Activated CD4-positive, alpha-beta T cell treated with anti-CD3 and anti-CD28 coated beads, Interleukin-2, amount 10 ng/mL, durations not matched to agents 7 days and 5 days (primary cell): Measurements from ENCODE around the gene NOSTRIN. TPM values are rescaled to one million over a fixed set of nuclear protein-coding genes. Genes with fewer than 3 reads are reported as not detected.
"Not testable (repeated sequence)": the region's sequence is repeated elsewhere in the genome, so short reads cannot be mapped to it uniquely, and the experiment has no call there.

Experiments
- CTCF ChIA-PET: fragments of 350-600 bp; sonication (Branson Sonifier 250); formaldehyde crosslinking; loops from one replicate; lab custom pipeline; 2021; ENCODE audit warnings: antibody characterized with exemption; lab: Charles Lee
- POLR2A ChIA-PET: fragments of 350-600 bp; sonication (Branson Sonifier 250); formaldehyde crosslinking; loops from one replicate; lab custom pipeline; 2021; ENCODE audit warnings: antibody characterized with exemption; lab: Charles Lee
- DNase-seq: peaks from one replicate; pipeline ENCODE4 v3.0.0-alpha.2; 2020
- H3K27ac Mint-ChIP-seq: one replicate; pipeline ENCODE4 v1.8.0; 2021; ENCODE audit warnings: mild to moderate bottlenecking, moderate library complexity, mixed read lengths
- H3K27me3 Mint-ChIP-seq: one replicate; pipeline ENCODE4 v1.8.0; 2021; ENCODE audit warnings: mixed read lengths
- H3K36me3 Mint-ChIP-seq: one replicate; pipeline ENCODE4 v1.8.0; 2021; ENCODE audit warnings: low read depth, mixed read lengths
- H3K4me1 Mint-ChIP-seq: one replicate; pipeline ENCODE4 v1.8.0; 2021; ENCODE audit warnings: mixed read lengths
- H3K4me3 Mint-ChIP-seq: one replicate; pipeline ENCODE4 v1.8.0; 2021; ENCODE audit warnings: mild to moderate bottlenecking, moderate library complexity, mixed read lengths
- H3K9me3 Mint-ChIP-seq: one replicate; pipeline ENCODE4 v1.8.0; 2021; ENCODE audit warnings: mixed read lengths
- total RNA-seq, 2 experiments: library from RNA; stranded (reverse); gene quantifications; one replicate each; pipeline ENCODE4 v1.2.3, GENCODE V29; 2021

Gene NOSTRIN, protein sequence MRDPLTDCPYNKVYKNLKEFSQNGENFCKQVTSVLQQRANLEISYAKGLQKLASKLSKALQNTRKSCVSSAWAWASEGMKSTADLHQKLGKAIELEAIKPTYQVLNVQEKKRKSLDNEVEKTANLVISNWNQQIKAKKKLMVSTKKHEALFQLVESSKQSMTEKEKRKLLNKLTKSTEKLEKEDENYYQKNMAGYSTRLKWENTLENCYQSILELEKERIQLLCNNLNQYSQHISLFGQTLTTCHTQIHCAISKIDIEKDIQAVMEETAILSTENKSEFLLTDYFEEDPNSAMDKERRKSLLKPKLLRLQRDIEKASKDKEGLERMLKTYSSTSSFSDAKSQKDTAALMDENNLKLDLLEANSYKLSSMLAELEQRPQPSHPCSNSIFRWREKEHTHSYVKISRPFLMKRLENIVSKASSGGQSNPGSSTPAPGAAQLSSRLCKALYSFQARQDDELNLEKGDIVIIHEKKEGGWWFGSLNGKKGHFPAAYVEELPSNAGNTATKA
- not detected for total RNA-seq

DNA sequence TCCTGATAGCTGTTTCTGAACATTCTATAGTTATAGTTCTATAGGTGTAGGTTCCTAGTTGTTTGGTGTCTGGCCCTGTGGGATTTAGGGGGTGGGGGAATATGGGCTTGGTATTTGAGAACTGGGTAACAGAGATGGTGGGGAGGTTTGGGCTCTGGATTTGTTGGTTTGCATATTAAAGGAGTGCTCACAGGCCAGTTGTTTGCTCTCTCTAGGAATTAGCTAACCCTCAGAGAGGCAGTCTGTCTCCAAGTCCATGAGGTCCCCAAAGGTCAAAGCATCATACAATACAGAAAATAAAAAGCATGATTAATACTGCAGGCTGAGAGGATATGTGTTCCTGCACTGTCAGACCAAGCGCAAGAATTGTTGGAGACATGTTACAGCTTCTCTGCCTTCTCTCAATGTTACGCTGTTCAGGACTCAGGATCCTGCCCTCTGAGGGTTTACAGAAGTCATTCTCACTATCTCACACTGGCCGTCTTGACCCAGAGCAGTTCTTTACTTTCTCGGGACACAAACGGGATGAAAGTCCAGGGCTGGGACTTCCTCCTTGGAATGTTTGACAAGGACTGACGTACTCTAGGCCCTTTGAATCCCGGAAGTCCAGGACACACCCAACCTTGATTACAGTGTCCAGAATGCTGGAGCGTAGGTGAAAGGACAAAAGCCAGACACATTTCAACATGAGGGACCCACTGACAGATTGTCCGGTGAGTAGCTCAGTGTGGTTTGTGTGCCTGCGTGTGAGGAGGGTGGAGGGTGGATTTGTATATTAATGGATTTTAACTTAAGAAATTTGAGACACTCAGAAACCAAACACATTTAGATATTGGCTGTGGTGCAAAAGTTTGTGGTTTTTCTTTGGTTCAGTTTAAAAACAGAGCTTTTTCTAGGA is at the start of gene NOSTRIN:
Gene NOSTRIN, plus strand, starts transcription at position 677 of the 898 bp plus-strand sequence. Its CDS starts 10 bp downstream, at position 687.
- POLR2A ChIA-PET, result no interaction called here
- no peak for DNase-seq
- H3K4me3 Mint-ChIP-seq, result no peak within 1 kb of the TSS
- H3K27ac Mint-ChIP-seq, result no peak within 1 kb of the TSS
- H3K36me3 Mint-ChIP-seq, result no peaks in the 10 kb centered on the region
- no peaks in the 10 kb centered on the region for H3K27me3 Mint-ChIP-seq
- CTCF ChIA-PET, result no interaction called here
- H3K4me1 Mint-ChIP-seq, result peaks cover 24% of the 10 kb centered on the region
- no peaks in the 10 kb centered on the region for H3K9me3 Mint-ChIP-seq

GRCh38 chr2:168753765-168754329 is 48.6 kb upstream of the NOSTRIN start:
- no peak overlapping the region for H3K4me3 Mint-ChIP-seq
- no peak for DNase-seq
- no peaks in the 10 kb centered on the region for H3K9me3 Mint-ChIP-seq
- H3K4me1 Mint-ChIP-seq, result peaks cover 70% of the 10 kb centered on the region
- no peak overlapping the region for H3K27ac Mint-ChIP-seq
- ChIA-PET CTCF (interaction anchor here (1.4 kb wide), 1 partner anchor 13 kb away, joined by 3 read pairs; no protein-coding TSS in a partner anchor), POLR2A (interaction anchor here (0.6 kb wide), 1 partner anchor 172 kb away, joined by 3 read pairs; no protein-coding TSS in a partner anchor)
- H3K36me3 Mint-ChIP-seq, result peaks cover 20% of the 10 kb centered on the region
- no peaks in the 10 kb centered on the region for H3K27me3 Mint-ChIP-seq

DNA sequence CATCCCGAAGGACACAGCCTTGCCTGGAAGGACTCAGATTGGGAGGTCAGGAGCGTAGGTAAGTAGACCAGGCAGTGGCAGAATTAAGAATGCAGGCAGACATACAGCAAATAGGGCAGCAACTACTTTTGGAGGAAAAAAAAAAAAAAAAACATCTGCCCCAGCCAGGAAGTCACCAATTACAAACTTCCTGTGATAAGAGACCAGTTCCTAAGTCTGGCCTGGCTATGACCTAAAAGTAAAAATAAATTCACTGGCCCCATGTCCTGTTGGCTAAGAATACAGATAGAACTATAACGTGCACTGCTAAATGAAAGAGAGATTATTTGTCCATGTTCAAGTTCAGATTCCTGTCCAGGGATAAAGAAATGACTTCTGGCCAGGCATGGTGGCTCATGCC is 45.2 kb upstream of the NOSTRIN start:
- ChIA-PET CTCF (no interaction called here), POLR2A (no interaction called here)
- H3K36me3 Mint-ChIP-seq, result peaks cover 10% of the 10 kb centered on the region
- DNase-seq, result no peak
- no peaks in the 10 kb centered on the region for H3K27me3 Mint-ChIP-seq
- no peak overlapping the region for H3K4me3 Mint-ChIP-seq
- no peaks in the 10 kb centered on the region for H3K9me3 Mint-ChIP-seq
- no peak overlapping the region for H3K27ac Mint-ChIP-seq
- peaks cover 42% of the 10 kb centered on the region for H3K4me1 Mint-ChIP-seq

DNA sequence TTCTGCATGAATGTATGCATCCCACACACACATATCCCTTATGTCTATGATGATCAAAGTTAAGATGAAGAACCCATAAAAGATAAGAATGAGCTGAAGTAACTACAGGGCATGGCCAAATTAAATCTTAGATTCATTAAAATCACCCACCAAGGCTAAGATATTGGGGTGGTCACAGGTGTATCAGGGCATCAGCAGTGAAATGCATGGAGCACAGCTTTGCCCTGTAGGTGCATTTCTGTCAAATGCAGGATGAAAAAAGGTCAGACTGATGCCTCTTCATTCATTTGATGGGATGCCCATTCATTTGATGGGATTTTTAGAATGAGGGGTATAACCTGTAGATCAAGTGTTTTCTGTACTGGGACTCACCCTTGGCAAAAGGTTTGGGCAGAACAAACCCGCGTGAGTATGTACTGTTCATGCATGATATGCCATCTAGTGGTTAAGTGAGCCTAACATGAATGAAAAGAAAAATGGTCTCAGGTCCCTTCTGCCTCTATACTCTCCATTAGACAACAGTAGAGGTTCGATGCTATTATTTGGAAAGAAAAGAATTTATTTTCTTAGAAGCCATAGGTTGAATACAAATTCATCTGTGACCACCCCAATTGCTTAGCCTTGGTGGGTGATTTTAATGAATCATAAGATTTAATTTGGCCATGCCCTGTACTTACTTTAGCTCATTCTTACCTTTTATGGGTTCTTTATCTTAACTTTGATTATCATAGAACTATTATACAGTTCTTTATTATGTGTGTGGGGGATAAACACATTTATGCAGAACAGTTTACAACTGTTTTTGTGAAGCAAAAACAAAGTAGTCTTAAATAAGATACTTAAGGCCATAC is 43.2 kb upstream of the NOSTRIN start:
- H3K4me3 Mint-ChIP-seq, result no peak overlapping the region

GRCh38 chr2:168765401-168765800 is 37.0 kb upstream of the NOSTRIN start:
- CTCF ChIA-PET, result interaction anchor here (0.6 to 1.0 kb wide), 2 partner anchors 285 to 418 kb away, joined by 3 read pairs; no protein-coding TSS in a partner anchor
- POLR2A ChIA-PET, result no interaction called here
- Mint-ChIP-seq H3K27ac (no peak overlapping the region), H3K9me3 (peaks cover 4% of the 10 kb centered on the region), H3K4me1 (no peaks in the 10 kb centered on the region), H3K36me3 (peaks cover 25% of the 10 kb centered on the region), H3K27me3 (no peaks in the 10 kb centered on the region), H3K4me3 (no peak overlapping the region)
- DNase-seq, result no peak

More for the DNA sequence above, 43.2 kb upstream of the NOSTRIN start:
- peak; percentile 40 for DNase-seq
- Mint-ChIP-seq H3K27me3 (no peaks in the 10 kb centered on the region), H3K36me3 (peaks cover 7% of the 10 kb centered on the region), H3K9me3 (no peaks in the 10 kb centered on the region), H3K4me1 (peaks cover 30% of the 10 kb centered on the region), H3K27ac (no peak overlapping the region)
- ChIA-PET POLR2A (no interaction called here), CTCF (no interaction called here)

- peaks cover 4% of the 10 kb centered on the region for H3K9me3 Mint-ChIP-seq
- no peaks in the 10 kb centered on the region for H3K27me3 Mint-ChIP-seq
- H3K4me1 Mint-ChIP-seq, result no peaks in the 10 kb centered on the region
- ChIA-PET CTCF (interaction anchor here (0.6 to 1.4 kb wide), 3 partner anchors 12 to 114 kb away, joined by 3 read pairs; no protein-coding TSS in a partner anchor), POLR2A (no interaction called here)
- no peak for DNase-seq
- H3K4me3 Mint-ChIP-seq, result no peak overlapping the region
- H3K27ac Mint-ChIP-seq, result no peak overlapping the region
- H3K36me3 Mint-ChIP-seq, result peaks cover 25% of the 10 kb centered on the region
These were observed 35.8 kb upstream of the NOSTRIN start for GRCh38 chr2:168766600-168766999.

- ChIA-PET POLR2A (no interaction called here), CTCF (interaction anchor here (0.6 to 1.4 kb wide), 3 partner anchors 12 to 511 kb away, joined by 3 to 5 read pairs (median 3); no protein-coding TSS in a partner anchor)
- DNase-seq, result no peak
- Mint-ChIP-seq H3K9me3 (peaks cover 4% of the 10 kb centered on the region), H3K4me3 (no peak overlapping the region), H3K36me3 (peaks cover 25% of the 10 kb centered on the region), H3K4me1 (no peaks in the 10 kb centered on the region), H3K27me3 (no peaks in the 10 kb centered on the region), H3K27ac (no peak overlapping the region)
These were observed 35.2 kb upstream of the NOSTRIN start for GRCh38 chr2:168767258-168767657.

GRCh38 chr2:168768357-168768756 is 34.1 kb upstream of the NOSTRIN start:
- DNase-seq, POLR2A ChIA-PET, H3K4me1 Mint-ChIP-seq, H3K27ac Mint-ChIP-seq, H3K27me3 Mint-ChIP-seq, H3K9me3 Mint-ChIP-seq, H3K4me3 Mint-ChIP-seq: not testable (repeated sequence)
- H3K36me3 Mint-ChIP-seq, result peaks cover 25% of the 10 kb centered on the region
- CTCF ChIA-PET, result interaction anchor here (0.6 kb wide), 1 partner anchor 231 kb away, joined by 3 read pairs; no protein-coding TSS in a partner anchor

DNA sequence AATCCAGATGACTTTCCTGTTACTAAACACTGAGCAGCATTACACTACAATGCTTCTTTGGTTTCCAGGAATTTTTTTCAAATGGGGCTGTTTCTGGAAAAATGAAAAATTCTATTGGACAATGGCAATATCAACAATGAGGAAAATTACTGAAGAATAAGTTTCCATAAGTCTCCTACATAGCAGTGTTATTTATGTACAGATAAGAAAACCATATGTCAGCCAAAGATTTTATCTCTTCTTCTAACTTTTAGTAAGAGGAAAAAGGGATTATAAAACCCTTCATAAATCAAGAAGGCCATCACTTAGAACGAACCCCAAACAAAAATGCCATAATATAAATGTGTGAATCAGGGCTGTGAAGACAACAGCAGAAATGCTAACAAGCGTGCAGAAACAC is 31.6 kb upstream of the NOSTRIN start:
- no peaks in the 10 kb centered on the region for H3K9me3 Mint-ChIP-seq
- no peak overlapping the region for H3K27ac Mint-ChIP-seq
- no peaks in the 10 kb centered on the region for H3K27me3 Mint-ChIP-seq
- H3K36me3 Mint-ChIP-seq, result peaks cover 16% of the 10 kb centered on the region
- POLR2A ChIA-PET, result interaction anchor here (0.6 kb wide), 1 partner anchor 409 kb away, joined by 3 read pairs; no protein-coding TSS in a partner anchor
- CTCF ChIA-PET, result no interaction called here
- H3K4me1 Mint-ChIP-seq, result no peaks in the 10 kb centered on the region
- no peak overlapping the region for H3K4me3 Mint-ChIP-seq
- DNase-seq, result no peak

GRCh38 chr2:168772704-168773103 is 29.7 kb upstream of the NOSTRIN start:
- H3K36me3 Mint-ChIP-seq, result peaks cover 3% of the 10 kb centered on the region
- no peaks in the 10 kb centered on the region for H3K9me3 Mint-ChIP-seq
- CTCF ChIA-PET, result interaction anchor here (0.7 kb wide), 1 partner anchor 113 kb away, joined by 3 read pairs; no protein-coding TSS in a partner anchor
- POLR2A ChIA-PET, result no interaction called here
- no peaks in the 10 kb centered on the region for H3K4me1 Mint-ChIP-seq
- no peak for DNase-seq
- H3K27me3 Mint-ChIP-seq, result no peaks in the 10 kb centered on the region
- H3K4me3 Mint-ChIP-seq, result no peak overlapping the region
- no peak overlapping the region for H3K27ac Mint-ChIP-seq

GRCh38 chr2:168773128-168773527 is 29.3 kb upstream of the NOSTRIN start:
- no peak for DNase-seq
- Mint-ChIP-seq H3K4me1 (no peaks in the 10 kb centered on the region), H3K27me3 (no peaks in the 10 kb centered on the region), H3K36me3 (no peaks in the 10 kb centered on the region), H3K9me3 (no peaks in the 10 kb centered on the region), H3K27ac (no peak overlapping the region), H3K4me3 (no peak overlapping the region)
- CTCF ChIA-PET, result interaction anchor here (0.7 kb wide), 1 partner anchor 112 kb away, joined by 3 read pairs; no protein-coding TSS in a partner anchor
- POLR2A ChIA-PET, result no interaction called here
